OCI-LY1 (cell line): ENCODE measurements around the gene C12orf60.

ENCODE experiments used
- H2AFZ ChIP-seq: fragments of 200-600 bp; sonication (generic), shearing (Covaris generic); 2 replicates; pipeline ENCODE4 v1.6.0; 2014; ENCODE audit warnings: antibody characterized with exemption, mild to moderate bottlenecking, low read length
- H3F3A ChIP-seq: fragments of 200-600 bp; sonication (generic), shearing (Covaris generic); 2 replicates; pipeline ENCODE4 v1.6.0; 2014; ENCODE audit warnings: mild to moderate bottlenecking, antibody characterized with exemption, low read length, moderate library complexity; ENCODE audit not compliant: insufficient read depth
- H3K27ac ChIP-seq: fragments of 200-600 bp; sonication (generic); 2 replicates; pipeline ENCODE4 v1.5.1; 2014; ENCODE audit warnings: low read length, mixed run types, mild to moderate bottlenecking, low read depth; ENCODE audit not compliant: poor library complexity, severe bottlenecking
- H3K27me3 ChIP-seq: fragments of 200-600 bp; sonication (generic); 2 replicates; pipeline ENCODE4 v1.6.0; 2014; ENCODE audit warnings: antibody characterized with exemption, mild to moderate bottlenecking, low read length, moderate library complexity; ENCODE audit not compliant: insufficient read depth
- H3K36me3 ChIP-seq: fragments of 200-600 bp; sonication (generic); 2 replicates; pipeline ENCODE4 v1.6.1; 2014; ENCODE audit warnings: mild to moderate bottlenecking, antibody characterized with exemption, low read length, moderate library complexity, mixed read lengths; ENCODE audit not compliant: insufficient read depth
- H3K4me1 ChIP-seq: fragments of 200-600 bp; sonication (generic); 2 replicates; pipeline ENCODE4 v1.5.1; 2014; ENCODE audit warnings: mild to moderate bottlenecking, low read length, moderate library complexity; ENCODE audit not compliant: insufficient read depth, severe bottlenecking
- H3K4me2 ChIP-seq: fragments of 200-600 bp; sonication (generic), shearing (Covaris generic); 2 replicates; pipeline ENCODE4 v1.6.1; 2014; ENCODE audit warnings: low read length
- H3K4me3 ChIP-seq: fragments of 200-600 bp; sonication (generic); 2 replicates; pipeline ENCODE4 v1.5.1; 2014; ENCODE audit warnings: low read length, low read depth, mild to moderate bottlenecking, mixed read lengths; ENCODE audit not compliant: poor library complexity, severe bottlenecking
- H3K79me2 ChIP-seq: fragments of 200-600 bp; shearing (Covaris generic); 2 replicates; pipeline ENCODE4 v1.6.1; 2016; ENCODE audit warnings: mixed run types, low read length, mixed read lengths; ENCODE audit not compliant: insufficient read depth
- H3K9ac ChIP-seq: fragments of 200-600 bp; sonication (generic), shearing (Covaris generic); 2 replicates; pipeline ENCODE4 v1.6.1; 2014; ENCODE audit warnings: mild to moderate bottlenecking, low read length, mixed read lengths
- H3K9me2 ChIP-seq: fragments of 200-600 bp; sonication (generic), shearing (Covaris generic); 2 replicates; pipeline ENCODE4 v1.6.1; 2014; ENCODE audit warnings: low read depth, mild to moderate bottlenecking, low read length, mixed read lengths
- H3K9me3 ChIP-seq: fragments of 200-600 bp; shearing (Covaris generic); 2 replicates; pipeline ENCODE4 v1.6.1; 2014; ENCODE audit warnings: low read length, mixed read lengths
- H4K20me1 ChIP-seq: fragments of 200-600 bp; sonication (generic), shearing (Covaris generic); 2 replicates; pipeline ENCODE4 v1.6.0; 2016; ENCODE audit warnings: mild to moderate bottlenecking, low read length; ENCODE audit not compliant: insufficient read depth
- EZH2 ChIP-seq: fragments of 200-600 bp; sonication (generic), shearing (Covaris generic); IDR thresholded peaks from 2 replicates; pipeline ENCODE4 v1.8.0; 2017; ENCODE audit warnings: borderline replicate concordance, mixed run types, mild to moderate bottlenecking, antibody characterized with exemption, low read length, moderate library complexity, mixed read lengths
- TF ChIP-seq, protein P1 (sequence below): fragments of 200-600 bp; sonication (generic), shearing (Covaris generic); IDR thresholded peaks from 2 replicates; pipeline ENCODE4 v1.5.1; 2017; ENCODE audit warnings: mild to moderate bottlenecking, antibody characterized with exemption, low read length, moderate library complexity, mixed read lengths

C12orf60 gene

DNA sequence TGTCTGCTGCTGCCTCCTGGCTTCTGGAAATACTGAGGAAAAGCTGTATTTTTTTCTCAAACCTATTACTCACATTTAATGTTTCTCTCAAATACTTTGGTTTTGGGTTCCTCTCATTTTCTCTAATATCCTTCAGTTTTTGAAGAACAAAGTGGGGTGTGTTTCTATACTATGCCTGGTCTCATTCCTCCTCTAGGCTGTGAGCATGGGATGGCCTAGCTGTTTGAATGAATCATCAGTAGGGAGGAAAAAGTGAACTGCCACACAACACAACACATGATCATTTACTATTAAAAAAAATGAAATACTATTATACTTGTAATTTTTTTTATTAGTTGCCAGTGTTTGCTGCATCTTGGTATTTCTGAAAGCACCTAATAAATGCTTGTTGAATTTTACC lies 21.8 kb downstream of the C12orf60 start:
- Histone ChIP-seq H3K27ac (no peak overlapping the region), H4K20me1 (no peaks in the 10 kb centered on the region), H2AFZ (no peak overlapping the region), H3K4me2 (no peak overlapping the region), H3K9ac (no peak overlapping the region), H3K36me3 (no peaks in the 10 kb centered on the region), H3K4me1 (no peaks in the 10 kb centered on the region), H3F3A (no peaks in the 10 kb centered on the region), H3K4me3 (no peak overlapping the region), H3K9me3 (no peaks in the 10 kb centered on the region), H3K79me2 (no peaks in the 10 kb centered on the region), H3K27me3 (no peaks in the 10 kb centered on the region), H3K9me2 (no peaks in the 10 kb centered on the region)
- TF ChIP-seq, protein P1, sequence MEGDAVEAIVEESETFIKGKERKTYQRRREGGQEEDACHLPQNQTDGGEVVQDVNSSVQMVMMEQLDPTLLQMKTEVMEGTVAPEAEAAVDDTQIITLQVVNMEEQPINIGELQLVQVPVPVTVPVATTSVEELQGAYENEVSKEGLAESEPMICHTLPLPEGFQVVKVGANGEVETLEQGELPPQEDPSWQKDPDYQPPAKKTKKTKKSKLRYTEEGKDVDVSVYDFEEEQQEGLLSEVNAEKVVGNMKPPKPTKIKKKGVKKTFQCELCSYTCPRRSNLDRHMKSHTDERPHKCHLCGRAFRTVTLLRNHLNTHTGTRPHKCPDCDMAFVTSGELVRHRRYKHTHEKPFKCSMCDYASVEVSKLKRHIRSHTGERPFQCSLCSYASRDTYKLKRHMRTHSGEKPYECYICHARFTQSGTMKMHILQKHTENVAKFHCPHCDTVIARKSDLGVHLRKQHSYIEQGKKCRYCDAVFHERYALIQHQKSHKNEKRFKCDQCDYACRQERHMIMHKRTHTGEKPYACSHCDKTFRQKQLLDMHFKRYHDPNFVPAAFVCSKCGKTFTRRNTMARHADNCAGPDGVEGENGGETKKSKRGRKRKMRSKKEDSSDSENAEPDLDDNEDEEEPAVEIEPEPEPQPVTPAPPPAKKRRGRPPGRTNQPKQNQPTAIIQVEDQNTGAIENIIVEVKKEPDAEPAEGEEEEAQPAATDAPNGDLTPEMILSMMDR: no peak
- TF ChIP-seq EZH2: no peak

DNA sequence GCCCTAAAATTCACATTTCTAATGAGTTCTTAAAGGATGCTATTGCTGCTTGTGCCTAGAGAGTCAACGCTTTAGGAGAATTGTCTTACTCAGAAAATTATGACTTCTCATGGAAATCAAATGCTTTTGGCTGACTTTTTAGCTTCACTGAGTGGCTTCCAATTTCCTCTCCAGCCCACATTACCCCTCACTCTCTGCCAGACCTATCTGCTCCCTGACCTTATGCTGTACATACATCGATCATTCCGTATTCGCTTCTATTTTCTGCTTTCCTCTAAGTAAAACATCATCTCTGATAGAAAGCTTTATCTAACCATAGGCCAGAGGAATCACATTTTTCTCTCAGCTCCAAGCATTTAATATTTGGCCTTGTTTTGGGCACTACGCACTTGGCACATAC lies 23.0 kb downstream of the C12orf60 start:
- H3K9me2 ChIP-seq: no peaks in the 10 kb centered on the region
- H3K4me1 ChIP-seq: no peaks in the 10 kb centered on the region
- H3K79me2 ChIP-seq: no peaks in the 10 kb centered on the region
- TF ChIP-seq EZH2: no peak
- TF ChIP-seq, protein P1: no peak
- H3K9ac ChIP-seq: no peak overlapping the region
- no peak overlapping the region for H3K4me3 ChIP-seq
- H4K20me1 ChIP-seq: no peaks in the 10 kb centered on the region
- no peaks in the 10 kb centered on the region for H3F3A ChIP-seq
- H3K4me2 ChIP-seq: no peak overlapping the region
- H3K9me3 ChIP-seq: no peaks in the 10 kb centered on the region
- H3K27me3 ChIP-seq: no peaks in the 10 kb centered on the region
- no peak overlapping the region for H3K27ac ChIP-seq
- no peak overlapping the region for H2AFZ ChIP-seq
- no peaks in the 10 kb centered on the region for H3K36me3 ChIP-seq

DNA sequence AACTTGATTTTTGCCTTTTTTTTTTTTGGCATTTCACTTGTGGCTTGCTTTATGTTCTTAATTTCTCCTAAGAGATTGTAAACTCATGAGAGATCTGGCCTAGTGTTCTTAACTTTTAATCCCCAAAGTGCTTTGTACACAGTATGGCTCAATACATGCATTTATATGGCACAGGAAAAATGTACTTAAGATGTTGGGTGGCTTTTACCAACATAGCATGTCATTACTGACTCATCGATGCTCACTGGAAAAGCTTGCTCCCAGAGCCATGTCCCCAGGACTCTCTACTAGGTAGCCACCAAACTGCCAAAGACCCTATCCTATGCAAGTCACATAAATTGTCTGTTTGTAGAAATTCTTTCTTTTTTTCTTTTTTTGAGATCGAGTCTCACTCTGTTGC lies 23.6 kb downstream of the C12orf60 start:
- Histone ChIP-seq H3K27me3 (no peaks in the 10 kb centered on the region), H2AFZ (no peak overlapping the region), H3K4me1 (no peaks in the 10 kb centered on the region), H3K9me2 (no peaks in the 10 kb centered on the region), H4K20me1 (no peaks in the 10 kb centered on the region), H3K4me2 (no peak overlapping the region), H3K9me3 (no peaks in the 10 kb centered on the region), H3K9ac (no peak overlapping the region), H3K79me2 (no peaks in the 10 kb centered on the region), H3K36me3 (no peaks in the 10 kb centered on the region), H3F3A (no peaks in the 10 kb centered on the region), H3K27ac (no peak overlapping the region), H3K4me3 (no peak overlapping the region)
- TF ChIP-seq EZH2: no peak
- TF ChIP-seq, protein P1: no peak
